Naive B cell (primary cell): ENCODE data around the gene MYOM1. TPM values are rescaled to one million over a fixed set of nuclear protein-coding genes. Genes with fewer than 3 reads are reported as not detected.

Source experiments
- ATAC-seq, 2 donors: fragments of 150-1000 bp; cut with Tn5 transposase; 2 replicates each; pipeline ENCODE4 v1.10.0; 2021; ENCODE audit warnings: low read depth in 2 of 2, mild to moderate bottlenecking in 2 of 2, moderate library complexity in 2 of 2
- DNase-seq: peaks from one replicate; pipeline ENCODE4 v3.0.0; 2022
- H3K27ac Mint-ChIP-seq, 6 donors: one replicate each; pipeline ENCODE4 v1.8.0; 2020 to 2022; ENCODE audit warnings: mild to moderate bottlenecking in 6 of 6, mixed read lengths in 6 of 6, moderate library complexity in 5 of 6, inconsistent platforms in 2 of 6
- H3K27me3 Mint-ChIP-seq, 3 donors: one replicate each; pipeline ENCODE4 v1.8.0; 2021 to 2022; ENCODE audit warnings: mixed read lengths in 3 of 3, mild to moderate bottlenecking in 1 of 3
- H3K36me3 Mint-ChIP-seq, 2 donors: one replicate each; pipeline ENCODE4 v1.8.0; 2020 to 2022; ENCODE audit warnings: mixed read lengths in 2 of 2, inconsistent platforms in 1 of 2, mild to moderate bottlenecking in 1 of 2
- H3K4me1 Mint-ChIP-seq, 3 donors: one replicate each; pipeline ENCODE4 v1.8.0; 2020 to 2022; ENCODE audit warnings: mixed read lengths in 3 of 3, inconsistent platforms in 1 of 3, mild to moderate bottlenecking in 1 of 3, moderate library complexity in 1 of 3
- H3K4me3 Mint-ChIP-seq, 8 donors: one replicate each; pipeline ENCODE4 v1.8.0; 2020 to 2022; ENCODE audit warnings: mild to moderate bottlenecking in 8 of 8, mixed read lengths in 8 of 8, moderate library complexity in 8 of 8, inconsistent platforms in 2 of 8
- H3K9me3 Mint-ChIP-seq, 7 donors: one replicate each; pipeline ENCODE4 v1.8.0; 2020 to 2022; ENCODE audit warnings: mixed read lengths in 7 of 7, mild to moderate bottlenecking in 5 of 7, inconsistent platforms in 2 of 7, moderate library complexity in 1 of 7
- polyA plus RNA-seq, 6 donors: library from polyadenylated mRNA; unstranded; fragments of 300-500 nt; fragmentation: Illumina TruSeq; gene quantifications; one replicate each; pipeline ENCODE4 v1.2.3, GENCODE V29; 2021; ENCODE audit warnings: low read depth in 6 of 6

The MYOM1 gene
- polyA plus RNA-seq = 1 to 10 TPM in 2 of 6 donors, under 1 TPM in 3, not detected in 1; 0.08 to 1.5 (median 0.85) TPM

DNA sequence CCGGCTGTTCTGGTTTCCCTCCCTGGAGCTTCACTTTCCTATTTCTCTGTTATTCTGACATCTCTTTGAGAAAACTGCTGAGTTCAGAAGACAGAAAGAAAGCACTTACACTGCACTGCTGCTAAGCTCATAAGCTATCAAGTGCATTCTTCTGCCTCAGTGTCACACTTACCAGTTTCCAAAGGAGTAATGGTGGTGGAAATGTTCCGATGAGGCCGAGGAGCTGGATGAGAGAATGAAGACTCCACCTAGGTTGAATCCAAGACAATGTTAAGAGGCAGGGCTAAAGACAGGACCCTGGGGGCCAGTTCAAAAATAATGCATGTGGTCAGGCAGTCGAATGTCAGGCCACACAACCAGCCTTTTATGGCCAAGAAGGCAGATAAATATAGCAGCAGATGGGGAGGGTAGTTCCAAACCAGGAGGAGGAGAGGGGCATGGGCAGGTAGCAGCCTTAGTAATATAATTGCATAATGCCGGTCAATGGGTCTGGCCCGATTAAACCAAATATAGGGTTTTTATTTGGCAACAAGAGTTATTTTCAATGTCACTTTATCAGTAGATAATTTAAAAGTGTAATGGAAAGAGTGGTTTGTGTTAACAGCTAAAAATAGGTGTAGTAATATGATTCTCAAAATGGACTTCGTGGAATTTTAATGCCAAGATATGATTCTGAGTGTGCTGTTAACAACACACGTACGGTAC is at the start of gene MYOM1:
Gene MYOM1 (minus strand): TSS at position 338 of the 705 bp plus-strand sequence. CDS start 4,745 bp downstream, outside the sequence.
- Mint-ChIP-seq H3K4me3 (no peak within 1 kb of the TSS), H3K27me3 (no peaks in the 10 kb centered on the region), H3K4me1 (no peaks in the 10 kb centered on the region), H3K36me3 (peaks cover 0 to 8% of the 10 kb centered on the region in 2 donors), H3K9me3 (peaks cover 0 to 2% (median 0%) of the 10 kb centered on the region in 7 donors), H3K27ac (peak within 1 kb of the TSS in 3 of 6 donors; percentile 7 to 48 (median 36))
- ATAC-seq = no peak
- no peak for DNase-seq

DNA sequence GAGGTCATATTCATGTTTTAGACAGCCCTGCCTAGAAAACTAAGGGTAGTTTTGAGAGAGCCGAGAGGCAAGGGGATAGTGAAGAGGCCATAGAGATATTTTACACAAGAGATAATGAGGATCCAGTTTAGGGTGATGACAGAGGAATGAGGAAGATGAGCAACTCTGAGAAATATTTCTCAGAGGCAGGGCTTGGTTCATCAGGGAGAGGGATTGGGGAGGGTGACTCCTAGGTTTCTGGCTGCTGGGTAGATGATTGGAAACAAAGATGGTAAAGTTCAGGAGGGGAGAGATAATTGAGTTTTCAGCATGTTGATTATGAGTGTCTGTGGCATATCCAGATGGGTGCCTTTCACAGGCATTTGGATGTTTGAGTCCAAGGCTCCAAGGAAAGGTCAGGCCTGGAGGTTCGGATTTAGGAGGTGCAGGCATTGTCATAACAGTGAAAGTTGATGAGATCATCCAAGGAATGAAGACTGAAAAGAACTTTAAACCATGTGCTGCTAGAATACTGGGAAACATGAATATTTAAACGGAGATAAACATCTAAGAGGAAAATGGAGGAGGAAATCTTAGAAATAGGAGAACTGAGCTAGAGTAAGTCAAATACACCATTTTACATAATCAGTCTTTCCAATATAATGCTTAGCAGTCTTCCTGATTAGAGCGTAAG is 49.6 kb upstream of the MYOM1 start:
- Mint-ChIP-seq H3K27ac (peak overlapping the region; percentile 6 to 74 (median 34)), H3K4me1 (peaks cover 58 to 73% (median 71%) of the 10 kb centered on the region in 3 donors), H3K36me3 (peaks cover 5 to 6% of the 10 kb centered on the region in 2 donors), H3K27me3 (no peaks in the 10 kb centered on the region), H3K9me3 (no peaks in the 10 kb centered on the region), H3K4me3 (peak overlapping the region in 3 of 8 donors; percentile 1 to 20 (median 12))
- no peak for DNase-seq
- ATAC-seq = no peak

DNA sequence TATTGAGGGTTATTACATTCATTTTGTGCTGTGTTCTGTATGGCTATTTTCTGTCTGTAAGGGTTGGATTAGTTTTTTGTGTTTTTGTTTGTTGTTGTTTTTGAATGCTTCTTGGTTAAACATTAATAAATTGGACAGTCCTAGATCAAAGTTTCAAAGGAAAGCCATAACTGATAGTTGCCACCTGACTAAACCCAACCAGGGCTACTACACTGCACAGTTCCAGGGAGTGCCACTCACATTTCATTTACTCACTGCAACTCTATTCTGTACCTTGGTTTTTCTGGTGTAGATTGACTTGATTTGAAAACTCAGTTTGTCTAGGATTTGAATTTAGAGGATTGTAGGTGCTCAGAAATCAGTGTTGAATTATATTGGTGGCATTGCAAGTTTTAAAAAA is 48.5 kb upstream of the MYOM1 start:
- Mint-ChIP-seq H3K4me1 (peaks cover 69 to 84% (median 81%) of the 10 kb centered on the region in 3 donors), H3K27ac (peak overlapping the region in 3 of 6 donors; percentile 15 to 40 (median 40)), H3K27me3 (no peaks in the 10 kb centered on the region), H3K36me3 (peaks cover 0 to 5% of the 10 kb centered on the region in 2 donors), H3K9me3 (no peaks in the 10 kb centered on the region), H3K4me3 (no peak overlapping the region)
- ATAC-seq (no peak), DNase-seq (no peak)

DNA sequence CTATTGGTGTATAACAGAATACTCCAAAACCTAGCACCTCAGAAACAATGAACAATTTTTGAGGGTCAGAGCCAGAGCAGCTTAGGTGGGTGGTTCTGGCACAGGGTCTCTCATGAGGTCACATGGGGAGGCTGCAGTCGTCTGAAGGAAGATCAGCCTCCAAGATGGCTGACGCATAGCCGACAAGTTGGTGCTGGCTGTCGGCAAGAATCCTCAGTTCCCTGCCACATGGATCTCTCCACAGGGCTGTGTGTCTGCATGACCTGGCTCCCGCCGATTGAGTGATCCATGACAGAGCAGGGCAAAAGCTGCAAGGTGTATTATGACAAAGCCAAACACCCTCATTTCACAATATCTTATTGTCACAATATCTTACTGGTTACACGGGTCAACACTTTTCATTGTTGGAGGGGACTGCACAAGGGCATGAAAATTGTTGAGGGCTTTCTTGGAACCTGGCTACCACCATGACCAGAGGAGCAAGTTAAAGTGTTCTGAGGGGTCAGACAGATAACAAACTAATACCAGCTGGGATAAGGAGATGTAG is 46.4 kb upstream of the MYOM1 start:
- ATAC-seq = no peak
- Mint-ChIP-seq H3K27ac (peak overlapping the region in 5 of 6 donors; percentile 8 to 84 (median 27)), H3K4me1 (peaks cover 71 to 85% (median 84%) of the 10 kb centered on the region in 3 donors)

DNA sequence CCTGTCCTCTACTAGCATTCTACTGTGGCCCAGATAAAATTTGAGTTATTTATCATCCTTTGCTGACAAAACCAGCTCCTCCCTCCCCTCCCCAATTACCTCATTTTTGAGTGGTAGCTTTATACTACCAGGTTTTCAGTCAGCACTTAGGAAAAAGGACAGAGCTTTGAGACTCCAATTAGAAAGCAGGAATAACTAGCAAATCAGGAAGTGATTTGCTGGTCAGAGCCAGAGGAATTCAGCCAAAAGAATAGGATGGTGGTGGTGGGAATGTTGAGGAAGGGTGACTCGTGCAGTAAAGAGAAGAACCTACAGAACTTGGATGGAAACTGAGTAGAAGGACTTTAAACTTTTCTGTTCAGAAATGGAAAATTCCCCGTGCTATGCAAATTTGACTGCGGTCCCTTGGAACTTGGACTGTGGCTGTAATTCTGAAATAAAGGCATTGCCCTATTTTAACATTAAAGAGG is 45.8 kb upstream of the MYOM1 start:
- ATAC-seq (no peak), DNase-seq (no peak)
- peak overlapping the region in 4 of 6 donors; percentile 8 to 84 (median 76) for H3K27ac Mint-ChIP-seq
- H3K4me3 Mint-ChIP-seq = peak overlapping the region in 4 of 8 donors; percentile 13 to 61 (median 30)
- H3K9me3 Mint-ChIP-seq = no peaks in the 10 kb centered on the region
- H3K4me1 Mint-ChIP-seq = peaks cover 73 to 85% (median 84%) of the 10 kb centered on the region in 3 donors
- no peaks in the 10 kb centered on the region for H3K36me3 Mint-ChIP-seq
- H3K27me3 Mint-ChIP-seq = no peaks in the 10 kb centered on the region

More for the DNA sequence above, 46.4 kb upstream of the MYOM1 start:
- H3K9me3 Mint-ChIP-seq = no peaks in the 10 kb centered on the region
- no peaks in the 10 kb centered on the region for H3K27me3 Mint-ChIP-seq
- DNase-seq = no peak
- no peaks in the 10 kb centered on the region for H3K36me3 Mint-ChIP-seq
- H3K4me3 Mint-ChIP-seq = peak overlapping the region in 5 of 8 donors; percentile 2 to 67 (median 52)

DNA sequence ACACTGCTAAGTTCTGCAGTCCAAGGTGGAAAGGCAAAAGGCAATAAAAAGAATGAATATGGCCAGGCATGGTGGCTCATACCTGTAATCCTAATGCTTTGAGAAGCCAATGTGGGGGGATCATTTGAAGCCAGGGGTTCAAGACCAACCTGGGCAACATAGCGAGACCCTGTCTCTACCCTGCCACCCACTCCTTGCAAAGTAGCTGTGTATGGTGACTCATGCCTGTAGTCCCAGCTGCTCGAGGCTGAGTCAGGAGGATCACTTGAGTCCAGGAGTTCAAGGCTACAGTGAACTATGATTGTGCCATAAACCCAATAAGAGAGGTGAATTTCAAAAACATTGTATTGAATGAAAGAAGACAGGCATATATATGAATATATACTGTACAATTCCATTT is 44.6 kb upstream of the MYOM1 start:
- DNase-seq = no peak

DNA sequence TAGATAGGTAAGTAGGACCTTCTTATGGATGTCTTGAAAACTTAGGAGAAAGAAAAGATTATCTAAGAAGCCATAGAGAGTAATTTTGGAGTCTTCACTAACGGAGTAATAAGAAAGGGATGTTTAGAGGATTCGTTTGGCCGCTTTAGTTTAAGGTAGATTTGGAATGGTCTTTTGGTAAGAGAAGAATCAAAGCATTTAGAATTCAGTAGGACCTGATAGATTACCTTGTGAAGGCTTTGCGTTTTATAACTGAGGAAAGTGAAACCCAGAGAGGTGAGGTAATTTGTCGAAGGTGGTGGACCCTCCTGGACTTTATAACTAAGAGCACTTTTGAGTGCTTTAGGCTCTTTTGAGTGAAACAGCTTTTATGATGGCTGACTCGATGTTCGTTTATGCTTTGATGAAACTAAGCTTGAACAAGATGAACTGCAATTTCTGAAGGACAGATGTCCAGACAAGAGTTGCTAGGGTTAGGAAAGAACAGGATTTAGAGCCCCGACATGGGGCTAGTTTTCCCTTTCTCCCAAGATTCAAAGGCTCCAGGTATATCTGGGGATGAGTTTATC is 43.4 kb upstream of the MYOM1 start:
- no peak for ATAC-seq
- H3K4me3 Mint-ChIP-seq = peak overlapping the region; percentile 90 to 98 (median 95)

More for the DNA sequence above, 44.6 kb upstream of the MYOM1 start:
- H3K9me3 Mint-ChIP-seq = no peaks in the 10 kb centered on the region
- peaks cover 64 to 81% (median 78%) of the 10 kb centered on the region in 3 donors for H3K4me1 Mint-ChIP-seq
- ATAC-seq = no peak
- no peaks in the 10 kb centered on the region for H3K36me3 Mint-ChIP-seq
- H3K27me3 Mint-ChIP-seq = no peaks in the 10 kb centered on the region
- peak overlapping the region in 1 of 8 donors; percentile 97 for H3K4me3 Mint-ChIP-seq
- H3K27ac Mint-ChIP-seq = peak overlapping the region in 2 of 6 donors; percentile 70 to 98

DNA sequence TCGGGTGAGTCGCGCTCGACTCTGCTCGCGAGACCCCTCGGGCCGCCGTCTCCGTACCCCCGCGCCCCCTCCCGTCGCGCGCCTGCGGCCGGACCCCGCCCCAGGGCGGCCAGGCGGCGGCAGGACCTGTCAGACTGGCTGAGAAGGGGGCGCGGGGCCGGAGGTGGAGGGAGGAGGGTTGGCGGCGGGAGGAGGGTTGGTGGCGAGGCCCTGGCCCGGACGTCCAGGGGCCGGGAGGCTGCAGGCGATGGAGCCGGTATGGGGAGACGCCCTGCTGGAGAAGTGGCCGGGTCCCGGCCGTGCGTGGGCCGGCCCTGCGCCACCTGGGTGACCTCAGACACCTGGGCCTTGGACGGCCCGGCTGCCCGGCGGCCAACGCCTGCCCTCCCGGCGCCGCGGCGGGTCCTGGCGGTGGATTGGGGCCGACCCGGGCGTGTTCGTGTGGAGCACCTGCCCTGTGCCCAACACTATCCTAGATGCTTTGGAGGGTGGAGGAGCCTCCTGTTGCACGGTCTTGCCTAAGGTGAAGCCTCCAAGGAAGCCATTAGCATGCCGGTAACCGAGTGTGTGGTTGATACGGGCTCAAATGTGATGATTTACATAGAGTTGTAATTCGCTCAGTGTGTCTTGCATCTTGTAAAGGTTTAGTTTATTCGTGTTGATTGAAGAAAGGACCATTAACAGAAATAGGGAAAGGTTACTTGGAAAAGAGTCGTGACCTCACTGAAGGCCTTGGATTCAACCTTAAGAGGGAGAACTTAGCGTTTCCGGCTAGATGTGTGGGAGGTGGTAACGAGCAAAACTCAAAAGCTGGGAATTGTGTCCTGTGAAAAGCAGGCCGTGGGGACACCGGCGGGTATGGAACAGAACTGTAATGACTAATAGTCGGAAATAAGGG is 42.7 kb upstream of the MYOM1 start:
- ATAC-seq (peak; percentile 21 to 22), DNase-seq (no peak)
- no peaks in the 10 kb centered on the region for H3K9me3 Mint-ChIP-seq
- H3K36me3 Mint-ChIP-seq = peaks cover 0 to 9% of the 10 kb centered on the region in 2 donors
- peak overlapping the region; percentile 93 to 99 (median 98) for H3K4me3 Mint-ChIP-seq
- H3K27me3 Mint-ChIP-seq = no peaks in the 10 kb centered on the region
- peak overlapping the region; percentile 92 to 100 (median 98) for H3K27ac Mint-ChIP-seq
- H3K4me1 Mint-ChIP-seq = peaks cover 66 to 81% (median 75%) of the 10 kb centered on the region in 3 donors

More for the DNA sequence above, 43.4 kb upstream of the MYOM1 start:
- Mint-ChIP-seq H3K27me3 (no peaks in the 10 kb centered on the region), H3K4me1 (peaks cover 62 to 79% (median 72%) of the 10 kb centered on the region in 3 donors), H3K27ac (peak overlapping the region; percentile 88 to 98 (median 96)), H3K9me3 (no peaks in the 10 kb centered on the region), H3K36me3 (peaks cover 0 to 3% of the 10 kb centered on the region in 2 donors)
- no peak for DNase-seq

DNA sequence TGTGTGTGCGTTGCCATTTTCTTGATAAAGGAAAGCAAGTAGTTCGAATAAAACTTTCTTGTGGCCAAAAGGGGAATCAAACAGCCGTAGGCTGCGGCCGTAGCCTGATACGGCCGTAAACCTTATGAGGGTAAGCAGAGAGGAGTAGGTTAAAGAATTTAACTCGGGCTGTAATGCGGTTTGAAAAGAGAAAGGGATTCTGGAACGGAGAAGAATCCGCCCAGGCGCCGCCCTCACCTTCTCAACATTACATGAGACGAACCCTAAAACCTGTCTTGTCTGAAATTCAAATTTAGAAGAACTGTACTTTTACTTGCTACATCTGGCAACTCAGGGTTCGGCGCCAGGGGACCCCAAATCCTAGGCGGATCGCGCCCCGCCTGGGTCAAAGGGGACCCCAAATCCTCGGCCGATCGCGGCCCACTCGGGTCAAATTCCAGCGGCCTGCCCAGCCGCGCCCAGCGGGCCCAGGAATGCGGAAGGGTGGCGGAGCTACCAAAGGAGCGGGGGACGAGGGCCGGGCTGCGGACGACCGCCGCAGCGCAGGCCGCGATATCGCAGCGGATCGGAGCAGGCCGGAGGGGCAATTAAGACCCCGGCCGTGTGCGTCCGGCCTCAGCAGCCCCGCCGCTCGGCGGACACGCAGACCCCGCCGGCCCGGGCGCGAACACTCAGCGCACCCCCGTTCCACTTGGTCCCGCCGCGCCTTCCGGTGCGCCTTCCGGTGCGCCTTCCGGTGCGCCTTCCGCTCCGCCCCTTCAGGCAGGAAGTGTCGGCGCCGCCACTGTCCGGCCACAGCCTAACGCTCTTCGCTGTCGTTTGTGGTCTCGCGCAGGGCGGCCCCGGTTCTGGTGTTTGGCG is 41.8 kb upstream of the MYOM1 start, which contains the start of gene MYL12B:
Gene MYL12B (plus strand): TSS at position 761 of the 861 bp plus-strand sequence. CDS start 10,766 bp downstream, outside the sequence.
- peak; percentile 81 to 82 for ATAC-seq
- no peaks in the 10 kb centered on the region for H3K9me3 Mint-ChIP-seq

DNA sequence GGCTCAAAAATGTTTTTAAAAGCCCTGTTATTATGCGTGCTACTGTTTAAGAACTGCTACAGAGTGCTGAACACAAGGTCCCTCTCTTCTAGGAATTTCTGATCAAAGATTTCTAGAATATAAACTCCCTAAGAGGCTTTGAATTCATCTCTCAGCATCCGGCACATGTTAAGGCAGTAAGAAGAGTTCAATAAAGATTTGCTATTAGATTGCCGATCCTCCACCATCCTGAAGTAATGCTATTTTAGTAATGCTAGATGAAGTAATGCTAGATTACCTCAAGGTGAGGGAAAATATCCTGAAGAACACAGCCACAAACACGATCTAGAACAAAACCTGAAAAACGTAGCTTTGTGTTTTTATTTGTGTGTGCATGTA is 41.2 kb upstream of the MYOM1 start:
- H3K4me1 Mint-ChIP-seq = peaks cover 66 to 82% (median 75%) of the 10 kb centered on the region in 3 donors
- H3K27me3 Mint-ChIP-seq = no peaks in the 10 kb centered on the region
- H3K36me3 Mint-ChIP-seq = peaks cover 7 to 9% of the 10 kb centered on the region in 2 donors
- ATAC-seq (no peak), DNase-seq (no peak)
- H3K9me3 Mint-ChIP-seq = no peaks in the 10 kb centered on the region
- peak overlapping the region; percentile 92 to 99 (median 98) for H3K4me3 Mint-ChIP-seq
- H3K27ac Mint-ChIP-seq = peak overlapping the region; percentile 98 to 100 (median 99)

More for the DNA sequence above, 41.8 kb upstream of the MYOM1 start, which contains the start of gene MYL12B:
- DNase-seq = peak; percentile 86
- H3K36me3 Mint-ChIP-seq = peaks cover under 1 to 9% of the 10 kb centered on the region in 2 donors
- H3K27me3 Mint-ChIP-seq = no peaks in the 10 kb centered on the region
- H3K4me1 Mint-ChIP-seq = peaks cover 66 to 82% (median 75%) of the 10 kb centered on the region in 3 donors
- H3K4me3 Mint-ChIP-seq = peak within 1 kb of the TSS; percentile 93 to 99 (median 98)
- peak within 1 kb of the TSS; percentile 98 to 100 (median 99) for H3K27ac Mint-ChIP-seq

DNA sequence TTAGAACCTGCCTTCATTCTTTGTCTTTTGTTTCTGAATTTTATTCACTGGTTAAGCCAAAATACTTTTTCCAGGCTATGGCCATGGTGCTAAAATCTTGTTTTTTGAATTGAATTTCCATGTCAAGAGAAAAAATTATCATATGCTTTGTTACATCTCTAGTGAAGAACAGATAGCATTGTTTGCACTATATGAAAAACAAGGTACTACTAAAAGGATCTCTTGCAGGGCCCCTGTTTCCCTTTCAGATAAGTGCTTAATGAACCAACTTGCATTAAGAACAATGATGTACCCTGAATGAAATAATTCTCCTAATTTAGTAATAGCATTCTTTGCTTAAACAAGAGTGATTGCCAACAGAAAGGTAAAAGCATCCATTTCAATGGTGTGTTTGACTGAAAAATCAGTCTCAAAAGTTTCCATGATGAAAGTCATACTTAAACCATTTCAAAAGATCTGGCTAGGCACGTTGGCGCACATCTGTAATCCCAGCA is 37.9 kb upstream of the MYOM1 start:
- H3K4me1 Mint-ChIP-seq = peaks cover 58 to 73% (median 66%) of the 10 kb centered on the region in 3 donors
- no peaks in the 10 kb centered on the region for H3K9me3 Mint-ChIP-seq
- peak overlapping the region in 4 of 8 donors; percentile 9 to 97 (median 62) for H3K4me3 Mint-ChIP-seq
- H3K36me3 Mint-ChIP-seq = peaks cover 18 to 31% of the 10 kb centered on the region in 2 donors
- ATAC-seq = no peak
- DNase-seq = no peak
- peak overlapping the region in 5 of 6 donors; percentile 41 to 98 (median 87) for H3K27ac Mint-ChIP-seq
- H3K27me3 Mint-ChIP-seq = no peaks in the 10 kb centered on the region
